H1 (cell line): ENCODE data around the gene LBR.

Source experiments
- ATF2 ChIP-seq: IDR thresholded peaks from 2 replicates; pipeline ENCODE4 v1.6.1; 2012; ENCODE audit warnings: low read length, inconsistent platforms
- BACH1 ChIP-seq: IDR thresholded peaks from 2 replicates; pipeline ENCODE4 v1.6.1; 2012; ENCODE audit warnings: low read length, improper control_type of control experiment
- CTCF ChIP-seq, 3 experiments: IDR thresholded peaks; 1 replicate in 2 of 3; 2 replicates in 1 of 3; pipeline versions ENCODE4 v1.5.1 to v1.6.1; 2011; ENCODE audit warnings: low read length in 3 of 3, mild to moderate bottlenecking in 3 of 3, inconsistent platforms in 2 of 3, low read depth in 1 of 3, moderate library complexity in 1 of 3; ENCODE audit not compliant: insufficient read depth in 1 of 3; ENCODE audit errors: control extremely low read depth in 1 of 3
- EP300 ChIP-seq, 2 experiments: IDR thresholded peaks; 1 replicate in 1 of 2; 2 replicates in 1 of 2; pipeline ENCODE4 v1.6.1; 2011 to 2012; ENCODE audit warnings: low read depth in 2 of 2, low read length in 2 of 2, mild to moderate bottlenecking in 2 of 2, borderline replicate concordance in 1 of 2, inconsistent platforms in 1 of 2, moderate library complexity in 1 of 2
- EZH2 ChIP-seq: fragments of 200-600 bp; sonication (generic); IDR thresholded peaks from 2 replicates; pipeline ENCODE4 v1.7.1; 2012; ENCODE audit warnings: low read depth, mild to moderate bottlenecking, moderate library complexity, low read length, inconsistent platforms; ENCODE audit not compliant: severe bottlenecking
- MAFK ChIP-seq: IDR thresholded peaks from 2 replicates; pipeline ENCODE4 v1.6.1; 2012; ENCODE audit warnings: low read depth, mild to moderate bottlenecking, improper control_type of control experiment, low read length
- MAX ChIP-seq: IDR thresholded peaks from 2 replicates; pipeline ENCODE4 v1.6.1; 2012; ENCODE audit warnings: inconsistent platforms
- NRF1 ChIP-seq: IDR thresholded peaks from 2 replicates; pipeline ENCODE4 v1.6.1; 2011; ENCODE audit warnings: mild to moderate bottlenecking, low read depth, low read length, improper control_type of control experiment
- POLR2A ChIP-seq, 2 experiments: IDR thresholded peaks; 1 replicate in 1 of 2; 2 replicates in 1 of 2; pipeline ENCODE4 v1.6.1; 2011; ENCODE audit warnings: low read depth in 2 of 2, low read length in 2 of 2, mild to moderate bottlenecking in 2 of 2; ENCODE audit errors: control extremely low read depth in 1 of 2
- POLR2AphosphoS5 ChIP-seq: IDR thresholded peaks from 2 replicates; pipeline ENCODE4 v1.6.1; 2011; ENCODE audit warnings: low read depth, low read length
- RFX5 ChIP-seq: IDR thresholded peaks from 2 replicates; pipeline ENCODE4 v1.6.1; 2011; ENCODE audit warnings: low read depth, low read length, improper control_type of control experiment, borderline replicate concordance
- RNF2 ChIP-seq: fragments of 200-900, 300-1000 bp; sonication (generic); IDR thresholded peaks from 2 replicates; pipeline ENCODE4 v1.7.1; 2016; ENCODE audit warnings: borderline replicate concordance, low read depth, mild to moderate bottlenecking, antibody characterized with exemption, low read length; ENCODE audit not compliant: poor library complexity, severe bottlenecking; ENCODE audit errors: missing control alignments

GRCh38 chr1:225355863-225356262, 72.0 kb downstream of the LBR start:
- no peak for TF ChIP-seq CTCF (IDR thresholded peaks at IDR 0.05; ENCODE audit: control extremely low read depth in 1 of 3, insufficient read depth in 1 of 3, low read depth in 1 of 3, low read length in 3 of 3)
- no peak for TF ChIP-seq RFX5
- no peak for TF ChIP-seq ATF2
- TF ChIP-seq POLR2A (IDR thresholded peaks at IDR 0.05; ENCODE audit: control extremely low read depth in 1 of 2, low read depth in 2 of 2, low read length in 2 of 2), result no peak
- no peak for TF ChIP-seq MAX
- TF ChIP-seq BACH1, result no peak
- TF ChIP-seq EP300 (IDR thresholded peaks at IDR 0.05; ENCODE audit: borderline replicate concordance in 1 of 2, low read depth in 2 of 2, low read length in 2 of 2), result no peak
- TF ChIP-seq POLR2AphosphoS5, result no peak
- TF ChIP-seq EZH2, result no peak
- no peak for TF ChIP-seq NRF1
- TF ChIP-seq MAFK, result no peak
- TF ChIP-seq RNF2, result no peak
